ENCODE data around the gene RFESD. TPM values are rescaled to one million over a fixed set of nuclear protein-coding genes. Genes with fewer than 3 reads are reported as not detected.

The RFESD gene
- total RNA-seq, 1 experiment from 2014 or later, result 2.2 TPM

- H3K27ac ChIP-seq (ENCODE audit: low read length), result no peak overlapping the region
- no peak overlapping the region for H3K4me3 ChIP-seq (ENCODE audit: low read depth in 2 of 2, low read length in 2 of 2)
- ChIA-PET CTCF (no interaction called here), POLR2A (no interaction called here)
- intact Hi-C loops (cut with micrococcal nuclease; ENCODE audit: unreplicated experiment), result no loop called here
- DNase-seq (ENCODE audit: low read depth, low spot score) (no peak), ATAC-seq (no peak)
- H3K9me3 ChIP-seq (ENCODE audit: control insufficient read depth, insufficient read depth, low read depth, low read length), result no peaks in the 10 kb centered on the region
- H3K27me3 ChIP-seq (ENCODE audit: control insufficient read depth, insufficient read depth, low read length), result no peaks in the 10 kb centered on the region
- no peaks in the 10 kb centered on the region for H3K4me1 ChIP-seq (ENCODE audit: control insufficient read depth, insufficient read depth, low read length)
- TF ChIP-seq TCF7L2 (IDR thresholded peaks at IDR 0.05; ENCODE audit: low read depth, low read length), result no peak
- no peak for TF ChIP-seq SIN3A (IDR thresholded peaks at IDR 0.05; ENCODE audit: borderline replicate concordance, insufficient read depth, low read depth, low read length)
- TF ChIP-seq, protein P1, sequence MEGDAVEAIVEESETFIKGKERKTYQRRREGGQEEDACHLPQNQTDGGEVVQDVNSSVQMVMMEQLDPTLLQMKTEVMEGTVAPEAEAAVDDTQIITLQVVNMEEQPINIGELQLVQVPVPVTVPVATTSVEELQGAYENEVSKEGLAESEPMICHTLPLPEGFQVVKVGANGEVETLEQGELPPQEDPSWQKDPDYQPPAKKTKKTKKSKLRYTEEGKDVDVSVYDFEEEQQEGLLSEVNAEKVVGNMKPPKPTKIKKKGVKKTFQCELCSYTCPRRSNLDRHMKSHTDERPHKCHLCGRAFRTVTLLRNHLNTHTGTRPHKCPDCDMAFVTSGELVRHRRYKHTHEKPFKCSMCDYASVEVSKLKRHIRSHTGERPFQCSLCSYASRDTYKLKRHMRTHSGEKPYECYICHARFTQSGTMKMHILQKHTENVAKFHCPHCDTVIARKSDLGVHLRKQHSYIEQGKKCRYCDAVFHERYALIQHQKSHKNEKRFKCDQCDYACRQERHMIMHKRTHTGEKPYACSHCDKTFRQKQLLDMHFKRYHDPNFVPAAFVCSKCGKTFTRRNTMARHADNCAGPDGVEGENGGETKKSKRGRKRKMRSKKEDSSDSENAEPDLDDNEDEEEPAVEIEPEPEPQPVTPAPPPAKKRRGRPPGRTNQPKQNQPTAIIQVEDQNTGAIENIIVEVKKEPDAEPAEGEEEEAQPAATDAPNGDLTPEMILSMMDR (IDR thresholded peaks at IDR 0.05), result no peak
- TF ChIP-seq, protein P2, sequence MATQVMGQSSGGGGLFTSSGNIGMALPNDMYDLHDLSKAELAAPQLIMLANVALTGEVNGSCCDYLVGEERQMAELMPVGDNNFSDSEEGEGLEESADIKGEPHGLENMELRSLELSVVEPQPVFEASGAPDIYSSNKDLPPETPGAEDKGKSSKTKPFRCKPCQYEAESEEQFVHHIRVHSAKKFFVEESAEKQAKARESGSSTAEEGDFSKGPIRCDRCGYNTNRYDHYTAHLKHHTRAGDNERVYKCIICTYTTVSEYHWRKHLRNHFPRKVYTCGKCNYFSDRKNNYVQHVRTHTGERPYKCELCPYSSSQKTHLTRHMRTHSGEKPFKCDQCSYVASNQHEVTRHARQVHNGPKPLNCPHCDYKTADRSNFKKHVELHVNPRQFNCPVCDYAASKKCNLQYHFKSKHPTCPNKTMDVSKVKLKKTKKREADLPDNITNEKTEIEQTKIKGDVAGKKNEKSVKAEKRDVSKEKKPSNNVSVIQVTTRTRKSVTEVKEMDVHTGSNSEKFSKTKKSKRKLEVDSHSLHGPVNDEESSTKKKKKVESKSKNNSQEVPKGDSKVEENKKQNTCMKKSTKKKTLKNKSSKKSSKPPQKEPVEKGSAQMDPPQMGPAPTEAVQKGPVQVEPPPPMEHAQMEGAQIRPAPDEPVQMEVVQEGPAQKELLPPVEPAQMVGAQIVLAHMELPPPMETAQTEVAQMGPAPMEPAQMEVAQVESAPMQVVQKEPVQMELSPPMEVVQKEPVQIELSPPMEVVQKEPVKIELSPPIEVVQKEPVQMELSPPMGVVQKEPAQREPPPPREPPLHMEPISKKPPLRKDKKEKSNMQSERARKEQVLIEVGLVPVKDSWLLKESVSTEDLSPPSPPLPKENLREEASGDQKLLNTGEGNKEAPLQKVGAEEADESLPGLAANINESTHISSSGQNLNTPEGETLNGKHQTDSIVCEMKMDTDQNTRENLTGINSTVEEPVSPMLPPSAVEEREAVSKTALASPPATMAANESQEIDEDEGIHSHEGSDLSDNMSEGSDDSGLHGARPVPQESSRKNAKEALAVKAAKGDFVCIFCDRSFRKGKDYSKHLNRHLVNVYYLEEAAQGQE (IDR thresholded peaks at IDR 0.05; ENCODE audit: insufficient read depth in 1 of 2, low read depth in 2 of 2, low read length in 1 of 2), result no peak
- no peak for TF ChIP-seq POLR2AphosphoS5 (IDR thresholded peaks at IDR 0.05; ENCODE audit: low read depth, low read length)
- in situ Hi-C loops (cut with HindIII; ENCODE audit: low pct_unique_long_range_greater_than_20kb, low sequenced_read_pairs), result no loop called here
- BruUV-seq (replicated peaks), result no TSS peak
- no peaks in the 10 kb centered on the region for H3K36me3 ChIP-seq (ENCODE audit: control insufficient read depth, insufficient read depth, low read length)
Measured at GRCh38 chr5:95684361-95684760, 37.8 kb downstream of the RFESD start.

- in situ Hi-C loops (cut with HindIII; ENCODE audit: low pct_unique_long_range_greater_than_20kb, low sequenced_read_pairs), result no loop called here
- no peaks in the 10 kb centered on the region for H3K27me3 ChIP-seq (ENCODE audit: control insufficient read depth, insufficient read depth, low read length)
- TF ChIP-seq TCF7L2 (IDR thresholded peaks at IDR 0.05; ENCODE audit: low read depth, low read length) (no peak), POLR2AphosphoS5 (IDR thresholded peaks at IDR 0.05; ENCODE audit: low read depth, low read length) (no peak), SIN3A (IDR thresholded peaks at IDR 0.05; ENCODE audit: borderline replicate concordance, insufficient read depth, low read depth, low read length) (no peak)
- TF ChIP-seq, protein P2 (IDR thresholded peaks at IDR 0.05; ENCODE audit: insufficient read depth in 1 of 2, low read depth in 2 of 2, low read length in 1 of 2), result no peak
- TF ChIP-seq, protein P1 (IDR thresholded peaks at IDR 0.05), result no peak
- no peaks in the 10 kb centered on the region for H3K9me3 ChIP-seq (ENCODE audit: control insufficient read depth, insufficient read depth, low read depth, low read length)
- H3K4me3 ChIP-seq (ENCODE audit: low read depth in 2 of 2, low read length in 2 of 2), result no peak overlapping the region
- H3K4me1 ChIP-seq (ENCODE audit: control insufficient read depth, insufficient read depth, low read length), result no peaks in the 10 kb centered on the region
- BruUV-seq (replicated peaks), result no TSS peak
- DNase-seq (ENCODE audit: low read depth, low spot score) (no peak), ATAC-seq (no peak)
- no peak overlapping the region for H3K27ac ChIP-seq (ENCODE audit: low read length)
- ChIA-PET CTCF (no interaction called here), POLR2A (no interaction called here)
- intact Hi-C loops (cut with micrococcal nuclease; ENCODE audit: unreplicated experiment), result no loop called here
- H3K36me3 ChIP-seq (ENCODE audit: control insufficient read depth, insufficient read depth, low read length), result no peaks in the 10 kb centered on the region
Measured at GRCh38 chr5:95686651-95687050, 40.1 kb downstream of the RFESD start.

All from Panc1 (cell line).